HepG2 (cell line): Measurements from ENCODE around the gene KRTAP1-1. TPM values are rescaled to one million over a fixed set of nuclear protein-coding genes. Genes with fewer than 3 reads are reported as not detected.

Source experiments
- E2F2 ChIP-seq: sonication (generic); formaldehyde crosslinking; IDR thresholded peaks from 2 replicates; pipeline ENCODE4 v1.4.0; 2020; ENCODE audit warnings: missing genetic modification reagents, borderline replicate concordance
- ESRRA ChIP-seq: sonication (generic); formaldehyde crosslinking; IDR thresholded peaks from 2 replicates; pipeline ENCODE4 v1.5.1; 2020; ENCODE audit warnings: mild to moderate bottlenecking, low read depth, missing genetic modification reagents
- GMEB2 ChIP-seq: IDR thresholded peaks from 2 replicates; pipeline ENCODE4 v1.6.1; 2016; ENCODE audit warnings: missing biosample characterization, missing genetic modification reagents, low read depth
- HNF4A ChIP-seq: sonication (generic); formaldehyde crosslinking; IDR thresholded peaks from 2 replicates; pipeline ENCODE4 v1.4.0; 2020; ENCODE audit warnings: missing genetic modification reagents
- TOPORS ChIP-seq: sonication (generic); formaldehyde crosslinking; IDR thresholded peaks from 2 replicates; pipeline ENCODE4 v1.8.0; 2023; ENCODE audit warnings: mild to moderate bottlenecking, missing genetic modification reagents
- ZBTB42 ChIP-seq: sonication (generic); formaldehyde crosslinking; IDR thresholded peaks from 2 replicates; pipeline ENCODE4 v1.5.0; 2020; ENCODE audit warnings: mild to moderate bottlenecking, missing genetic modification reagents
- ZNF33B ChIP-seq: sonication (generic); formaldehyde crosslinking; IDR thresholded peaks from 2 replicates; pipeline ENCODE4 v1.5.1; 2020; ENCODE audit warnings: mild to moderate bottlenecking, missing genetic modification reagents
- ZNF441 ChIP-seq: sonication (generic); formaldehyde crosslinking; IDR thresholded peaks from 2 replicates; pipeline ENCODE4 v1.7.0; 2021; ENCODE audit warnings: missing genetic modification reagents, borderline replicate concordance
- ZNF737 ChIP-seq: sonication (generic); formaldehyde crosslinking; IDR thresholded peaks from 2 replicates; pipeline ENCODE4 v1.5.0; 2020; ENCODE audit warnings: missing genetic modification reagents, mild to moderate bottlenecking, borderline replicate concordance
- ZSCAN12 ChIP-seq: sonication (generic); formaldehyde crosslinking; IDR thresholded peaks from 2 replicates; pipeline ENCODE4 v1.9.0; 2021; ENCODE audit warnings: mild to moderate bottlenecking, missing genetic modification reagents
- polyA plus RNA-seq, 8 experiments: library from polyadenylated mRNA; depleted of rRNA in 3 of 8; stranded (reverse) in 7 of 8; unstranded in 1 of 8; fragments of >200 nt; fragmentation: Illumina TruSeq in 4 of 8; extraction: Trizol in 4 of 8; gene quantifications; 2 replicates each; pipeline versions ENCODE4 v1.2.1 to v1.2.3, GENCODE V29; 2011 to 2016; ENCODE audit warnings: low read depth in 4 of 8, missing spikeins in 1 of 8, mixed read lengths in 1 of 8; ENCODE audit not compliant: insufficient read depth in 1 of 8
- total RNA-seq, 5 experiments: library from RNA; depleted of rRNA; stranded (reverse); fragments of >200 nt; fragmentation: Illumina TruSeq; extraction: Trizol; gene quantifications; 2 replicates each; pipeline ENCODE4 v1.2.3, GENCODE V29; 2016; ENCODE audit warnings: low read depth in 1 of 5
- TF ChIP-seq, protein P1 (sequence below): sonication (generic); formaldehyde crosslinking; IDR thresholded peaks from 2 replicates; pipeline ENCODE4 v1.8.1; 2022; ENCODE audit warnings: low read depth, mild to moderate bottlenecking, missing genetic modification reagents
- TF ChIP-seq, protein P2 (sequence below): IDR thresholded peaks from 2 replicates; pipeline ENCODE4 v1.6.1; 2016; ENCODE audit warnings: low read depth, borderline replicate concordance
- TF ChIP-seq, protein P3 (sequence below): sonication (generic); formaldehyde crosslinking; IDR thresholded peaks from 2 replicates; pipeline ENCODE4 v1.5.1; 2020; ENCODE audit warnings: mild to moderate bottlenecking, missing genetic modification reagents
- TF ChIP-seq, protein P4 (sequence below): sonication (generic); formaldehyde crosslinking; IDR thresholded peaks from 2 replicates; pipeline ENCODE4 v1.4.0; 2020; ENCODE audit warnings: missing genetic modification reagents, borderline replicate concordance
- TF ChIP-seq, protein P5 (sequence below): sonication (generic); formaldehyde crosslinking; IDR thresholded peaks from 2 replicates; pipeline ENCODE4 v1.5.0; 2020; ENCODE audit warnings: missing genetic modification reagents

The KRTAP1-1 gene
- total and polyA plus RNA-seq, 2 of the 13 experiments (the other 11 are each of a cell fraction or from before 2014, with no cell fraction given): not detected

DNA sequence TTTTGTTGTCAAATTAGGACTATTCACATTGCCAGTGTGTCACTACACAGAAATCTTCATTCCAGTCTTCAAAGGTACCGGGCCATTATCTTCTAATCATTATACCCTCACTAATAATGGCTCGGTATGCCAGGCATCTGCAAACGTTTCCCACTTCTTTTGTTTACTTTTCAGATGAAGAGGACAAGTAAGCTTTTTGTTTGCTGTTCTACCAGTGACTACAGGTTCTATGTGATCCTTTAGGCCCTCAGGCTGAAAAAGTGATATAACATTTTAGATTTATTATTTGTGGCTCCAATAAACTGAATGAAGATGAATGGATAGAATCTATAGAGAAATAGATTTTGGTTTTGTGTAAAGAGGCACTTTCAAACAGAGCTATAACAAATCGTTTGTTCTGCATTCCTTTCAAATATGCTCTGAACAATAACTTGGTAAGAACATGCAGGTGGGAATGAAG is 31.9 kb downstream of the KRTAP1-1 start (continued):
- TF ChIP-seq, protein P1, sequence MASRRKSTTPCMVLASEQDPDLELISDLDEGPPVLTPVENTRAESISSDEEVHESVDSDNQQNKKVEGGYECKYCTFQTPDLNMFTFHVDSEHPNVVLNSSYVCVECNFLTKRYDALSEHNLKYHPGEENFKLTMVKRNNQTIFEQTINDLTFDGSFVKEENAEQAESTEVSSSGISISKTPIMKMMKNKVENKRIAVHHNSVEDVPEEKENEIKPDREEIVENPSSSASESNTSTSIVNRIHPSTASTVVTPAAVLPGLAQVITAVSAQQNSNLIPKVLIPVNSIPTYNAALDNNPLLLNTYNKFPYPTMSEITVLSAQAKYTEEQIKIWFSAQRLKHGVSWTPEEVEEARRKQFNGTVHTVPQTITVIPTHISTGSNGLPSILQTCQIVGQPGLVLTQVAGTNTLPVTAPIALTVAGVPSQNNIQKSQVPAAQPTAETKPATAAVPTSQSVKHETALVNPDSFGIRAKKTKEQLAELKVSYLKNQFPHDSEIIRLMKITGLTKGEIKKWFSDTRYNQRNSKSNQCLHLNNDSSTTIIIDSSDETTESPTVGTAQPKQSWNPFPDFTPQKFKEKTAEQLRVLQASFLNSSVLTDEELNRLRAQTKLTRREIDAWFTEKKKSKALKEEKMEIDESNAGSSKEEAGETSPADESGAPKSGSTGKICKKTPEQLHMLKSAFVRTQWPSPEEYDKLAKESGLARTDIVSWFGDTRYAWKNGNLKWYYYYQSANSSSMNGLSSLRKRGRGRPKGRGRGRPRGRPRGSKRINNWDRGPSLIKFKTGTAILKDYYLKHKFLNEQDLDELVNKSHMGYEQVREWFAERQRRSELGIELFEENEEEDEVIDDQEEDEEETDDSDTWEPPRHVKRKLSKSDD (CRISPR knock-in tag): no peak
- TF ChIP-seq, protein P2, sequence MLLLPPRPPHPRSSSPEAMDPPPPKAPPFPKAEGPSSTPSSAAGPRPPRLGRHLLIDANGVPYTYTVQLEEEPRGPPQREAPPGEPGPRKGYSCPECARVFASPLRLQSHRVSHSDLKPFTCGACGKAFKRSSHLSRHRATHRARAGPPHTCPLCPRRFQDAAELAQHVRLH: no peak
- no peak for TF ChIP-seq ESRRA (CRISPR knock-in tag)
- TF ChIP-seq HNF4A (CRISPR knock-in tag): peak; percentile 44
- TF ChIP-seq, protein P3, sequence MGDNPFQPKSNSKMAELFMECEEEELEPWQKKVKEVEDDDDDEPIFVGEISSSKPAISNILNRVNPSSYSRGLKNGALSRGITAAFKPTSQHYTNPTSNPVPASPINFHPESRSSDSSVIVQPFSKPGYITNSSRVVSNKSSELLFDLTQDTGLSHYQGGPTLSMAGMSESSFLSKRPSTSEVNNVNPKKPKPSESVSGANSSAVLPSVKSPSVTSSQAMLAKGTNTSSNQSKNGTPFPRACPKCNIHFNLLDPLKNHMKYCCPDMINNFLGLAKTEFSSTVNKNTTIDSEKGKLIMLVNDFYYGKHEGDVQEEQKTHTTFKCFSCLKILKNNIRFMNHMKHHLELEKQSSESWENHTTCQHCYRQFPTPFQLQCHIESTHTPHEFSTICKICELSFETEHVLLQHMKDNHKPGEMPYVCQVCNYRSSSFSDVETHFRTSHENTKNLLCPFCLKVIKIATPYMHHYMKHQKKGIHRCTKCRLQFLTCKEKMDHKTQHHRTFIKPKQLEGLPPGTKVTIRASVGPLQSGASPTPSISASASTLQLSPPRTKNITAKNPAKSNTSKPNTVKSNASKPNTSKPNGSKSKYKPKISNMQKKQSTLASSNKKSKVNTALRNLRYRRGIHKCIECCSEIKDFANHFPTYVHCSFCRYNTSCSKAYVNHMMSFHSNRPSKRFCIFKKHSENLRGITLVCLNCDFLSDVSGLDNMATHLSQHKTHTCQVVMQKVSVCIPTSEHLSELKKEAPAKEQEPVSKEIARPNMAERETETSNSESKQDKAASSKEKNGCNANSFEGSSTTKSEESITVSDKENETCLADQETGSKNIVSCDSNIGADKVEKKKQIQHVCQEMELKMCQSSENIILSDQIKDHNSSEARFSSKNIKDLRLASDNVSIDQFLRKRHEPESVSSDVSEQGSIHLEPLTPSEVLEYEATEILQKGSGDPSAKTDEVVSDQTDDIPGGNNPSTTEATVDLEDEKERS (CRISPR knock-in tag): no peak
- TF ChIP-seq ZNF737 (CRISPR knock-in tag): no peak
- no peak for TF ChIP-seq ZSCAN12 (CRISPR knock-in tag)
- TF ChIP-seq E2F2 (CRISPR knock-in tag): no peak
- TF ChIP-seq, protein P4, sequence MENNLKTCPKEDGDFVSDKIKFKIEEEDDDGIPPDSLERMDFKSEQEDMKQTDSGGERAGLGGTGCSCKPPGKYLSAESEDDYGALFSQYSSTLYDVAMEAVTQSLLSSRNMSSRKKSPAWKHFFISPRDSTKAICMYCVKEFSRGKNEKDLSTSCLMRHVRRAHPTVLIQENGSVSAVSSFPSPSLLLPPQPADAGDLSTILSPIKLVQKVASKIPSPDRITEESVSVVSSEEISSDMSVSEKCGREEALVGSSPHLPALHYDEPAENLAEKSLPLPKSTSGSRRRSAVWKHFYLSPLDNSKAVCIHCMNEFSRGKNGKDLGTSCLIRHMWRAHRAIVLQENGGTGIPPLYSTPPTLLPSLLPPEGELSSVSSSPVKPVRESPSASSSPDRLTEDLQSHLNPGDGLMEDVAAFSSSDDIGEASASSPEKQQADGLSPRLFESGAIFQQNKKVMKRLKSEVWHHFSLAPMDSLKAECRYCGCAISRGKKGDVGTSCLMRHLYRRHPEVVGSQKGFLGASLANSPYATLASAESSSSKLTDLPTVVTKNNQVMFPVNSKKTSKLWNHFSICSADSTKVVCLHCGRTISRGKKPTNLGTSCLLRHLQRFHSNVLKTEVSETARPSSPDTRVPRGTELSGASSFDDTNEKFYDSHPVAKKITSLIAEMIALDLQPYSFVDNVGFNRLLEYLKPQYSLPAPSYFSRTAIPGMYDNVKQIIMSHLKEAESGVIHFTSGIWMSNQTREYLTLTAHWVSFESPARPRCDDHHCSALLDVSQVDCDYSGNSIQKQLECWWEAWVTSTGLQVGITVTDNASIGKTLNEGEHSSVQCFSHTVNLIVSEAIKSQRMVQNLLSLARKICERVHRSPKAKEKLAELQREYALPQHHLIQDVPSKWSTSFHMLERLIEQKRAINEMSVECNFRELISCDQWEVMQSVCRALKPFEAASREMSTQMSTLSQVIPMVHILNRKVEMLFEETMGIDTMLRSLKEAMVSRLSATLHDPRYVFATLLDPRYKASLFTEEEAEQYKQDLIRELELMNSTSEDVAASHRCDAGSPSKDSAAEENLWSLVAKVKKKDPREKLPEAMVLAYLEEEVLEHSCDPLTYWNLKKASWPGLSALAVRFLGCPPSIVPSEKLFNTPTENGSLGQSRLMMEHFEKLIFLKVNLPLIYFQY (CRISPR knock-in tag): peak; percentile 52; the same call in 1 of the 2 replicates
- no peak for TF ChIP-seq TOPORS (CRISPR knock-in tag)
- TF ChIP-seq, protein P5, sequence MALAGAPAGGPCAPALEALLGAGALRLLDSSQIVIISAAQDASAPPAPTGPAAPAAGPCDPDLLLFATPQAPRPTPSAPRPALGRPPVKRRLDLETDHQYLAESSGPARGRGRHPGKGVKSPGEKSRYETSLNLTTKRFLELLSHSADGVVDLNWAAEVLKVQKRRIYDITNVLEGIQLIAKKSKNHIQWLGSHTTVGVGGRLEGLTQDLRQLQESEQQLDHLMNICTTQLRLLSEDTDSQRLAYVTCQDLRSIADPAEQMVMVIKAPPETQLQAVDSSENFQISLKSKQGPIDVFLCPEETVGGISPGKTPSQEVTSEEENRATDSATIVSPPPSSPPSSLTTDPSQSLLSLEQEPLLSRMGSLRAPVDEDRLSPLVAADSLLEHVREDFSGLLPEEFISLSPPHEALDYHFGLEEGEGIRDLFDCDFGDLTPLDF (CRISPR knock-in tag): no peak
- TF ChIP-seq ZNF33B (CRISPR knock-in tag): no peak
- no peak for TF ChIP-seq GMEB2 (CRISPR knock-in tag)
- no peak for TF ChIP-seq ZNF441 (CRISPR knock-in tag)
- no peak for TF ChIP-seq ZBTB42 (CRISPR knock-in tag)
